Activated CD8-positive, alpha-beta memory T cell treated with anti-CD3 and anti-CD28 coated beads, Interleukin-2, amount 50 U/mL, for 24 hours (primary cell): ENCODE results near the gene MRPL14.
"Not testable (repeated sequence)": the region's sequence is repeated elsewhere in the genome, so short reads cannot be mapped to it uniquely, and the experiment has no call there.

Experiments
- DNase-seq: peaks from one replicate; pipeline ENCODE4 v3.0.0-alpha.2; 2020; ENCODE audit errors: extremely low read depth

The MRPL14 gene

DNA sequence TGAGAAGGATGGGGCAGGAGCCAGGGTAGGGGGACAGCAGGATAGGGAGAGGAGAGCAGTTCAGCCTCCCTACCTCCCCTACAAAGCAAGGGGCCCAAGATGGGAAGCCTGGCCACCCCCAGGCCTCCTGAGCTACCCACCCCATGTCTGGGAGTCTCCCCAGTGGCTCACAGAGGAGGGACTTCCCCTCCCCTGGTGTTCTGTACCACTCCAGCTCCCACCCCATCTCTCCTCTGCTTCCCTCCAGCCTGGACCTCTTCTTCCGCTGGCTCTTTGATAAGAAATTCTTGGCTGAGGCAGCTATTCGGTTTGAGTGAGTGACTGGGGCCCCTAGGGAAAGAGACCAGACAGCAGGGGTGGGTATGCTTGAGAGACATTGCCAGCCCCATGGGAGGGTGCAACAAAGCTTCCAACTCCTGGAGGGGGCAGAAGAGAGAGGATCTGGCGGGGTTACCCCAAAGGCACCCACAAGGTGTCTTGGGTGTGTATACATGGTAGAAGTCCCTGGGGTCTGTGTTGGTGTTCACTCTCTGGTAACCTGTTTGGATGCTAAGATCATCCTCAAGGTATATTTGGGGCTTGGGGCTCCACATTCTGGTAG, 23.2 kb upstream of the MRPL14 start:
- no peak for DNase-seq

GRCh38 chr6:44149369-44150012, 22.2 kb upstream of the MRPL14 start:
- no peak for DNase-seq

- no peak for DNase-seq
Measured at GRCh38 chr6:44148306-44148705, 21.1 kb upstream of the MRPL14 start.

- DNase-seq: no peak
Measured at GRCh38 chr6:44147256-44147655, 20.0 kb upstream of the MRPL14 start.

DNA sequence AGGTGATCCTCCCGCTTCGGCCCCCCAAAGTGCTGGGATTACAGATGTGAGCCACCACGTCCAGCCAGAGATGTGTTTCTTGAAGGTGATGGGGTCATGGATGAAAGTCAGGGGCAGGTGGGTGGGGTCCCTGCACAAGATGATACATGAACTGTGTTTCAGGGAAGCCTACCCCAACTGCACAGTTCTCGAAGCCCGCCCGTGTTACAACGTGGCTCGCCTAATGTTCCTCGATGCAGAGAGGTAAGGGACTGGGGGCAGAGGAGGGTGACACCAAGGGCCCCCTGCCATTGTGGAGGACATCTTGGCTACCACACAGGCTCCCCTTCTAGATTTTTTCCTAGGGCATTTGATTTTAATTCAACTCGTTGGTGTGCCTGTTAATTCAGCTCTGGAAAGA, 19.4 kb upstream of the MRPL14 start:
- DNase-seq: no peak

DNA sequence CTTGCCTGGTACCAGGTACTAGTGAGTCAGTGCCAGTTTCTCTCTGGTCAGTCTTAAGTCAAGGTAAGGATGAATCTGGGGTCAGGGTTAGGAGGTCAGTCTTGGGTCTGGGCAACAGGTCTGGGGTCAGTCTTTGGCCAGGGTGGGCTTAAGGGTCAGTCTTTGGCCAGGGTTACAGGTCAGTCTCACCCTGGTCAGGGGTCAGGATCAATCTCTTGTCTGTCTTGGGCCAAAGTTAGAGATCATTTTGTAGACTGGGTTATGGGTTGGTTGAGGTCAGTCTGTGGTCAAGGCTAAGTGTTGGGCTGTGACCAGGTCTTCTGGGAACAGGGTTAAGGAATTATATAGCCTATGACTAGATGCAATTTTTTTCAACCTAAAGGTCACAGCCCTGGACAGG, 18.6 kb upstream of the MRPL14 start:
- no peak for DNase-seq

GRCh38 chr6:44144536-44144935, 17.3 kb upstream of the MRPL14 start:
- not testable (repeated sequence) for DNase-seq

DNA sequence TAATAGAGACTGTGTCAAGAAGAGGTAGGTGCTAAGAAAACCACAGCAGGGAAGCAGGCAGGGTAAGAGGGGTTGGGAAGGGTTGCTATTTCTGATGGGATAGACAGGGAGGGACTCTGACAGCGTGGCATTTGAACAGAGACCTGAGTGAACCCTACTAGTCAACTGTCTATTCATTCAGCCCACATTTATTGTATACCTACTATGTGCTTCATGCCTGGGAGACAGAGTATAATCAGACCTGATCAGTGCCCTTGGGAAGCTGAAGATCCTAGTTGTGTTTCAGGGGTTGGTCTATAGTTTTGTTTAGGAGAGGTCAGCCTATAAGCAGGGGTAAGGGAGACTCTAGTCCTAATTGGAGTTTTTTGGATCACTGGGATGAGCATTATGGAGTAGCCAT, 16.5 kb upstream of the MRPL14 start:
- DNase-seq: no peak

GRCh38 chr6:44142835-44143234, 15.6 kb upstream of the MRPL14 start:
- no peak for DNase-seq

DNA sequence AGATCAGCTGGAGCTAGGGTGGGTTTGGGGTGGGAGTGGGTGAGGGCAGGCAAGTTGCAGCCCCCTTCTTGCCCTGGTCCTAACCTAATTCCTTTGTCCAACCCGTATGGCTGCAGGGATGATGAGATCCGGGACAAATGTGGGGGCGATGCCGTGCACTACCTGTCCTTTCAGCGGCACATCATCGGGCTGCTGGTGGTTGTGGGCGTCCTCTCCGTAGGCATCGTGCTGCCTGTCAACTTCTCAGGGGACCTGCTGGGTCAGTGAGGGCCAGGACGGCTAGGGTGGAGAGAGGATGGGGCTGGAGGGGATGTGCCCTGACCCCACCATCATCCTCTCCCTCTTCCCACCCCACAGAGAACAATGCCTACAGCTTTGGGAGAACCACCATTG, 12.1 kb upstream of the MRPL14 start:
- DNase-seq: no peak

- no peak for DNase-seq
Measured at GRCh38 chr6:44138717-44139350, 11.6 kb upstream of the MRPL14 start.

- DNase-seq: no peak
Measured at GRCh38 chr6:44135875-44136274, 8.6 kb upstream of the MRPL14 start.

DNA sequence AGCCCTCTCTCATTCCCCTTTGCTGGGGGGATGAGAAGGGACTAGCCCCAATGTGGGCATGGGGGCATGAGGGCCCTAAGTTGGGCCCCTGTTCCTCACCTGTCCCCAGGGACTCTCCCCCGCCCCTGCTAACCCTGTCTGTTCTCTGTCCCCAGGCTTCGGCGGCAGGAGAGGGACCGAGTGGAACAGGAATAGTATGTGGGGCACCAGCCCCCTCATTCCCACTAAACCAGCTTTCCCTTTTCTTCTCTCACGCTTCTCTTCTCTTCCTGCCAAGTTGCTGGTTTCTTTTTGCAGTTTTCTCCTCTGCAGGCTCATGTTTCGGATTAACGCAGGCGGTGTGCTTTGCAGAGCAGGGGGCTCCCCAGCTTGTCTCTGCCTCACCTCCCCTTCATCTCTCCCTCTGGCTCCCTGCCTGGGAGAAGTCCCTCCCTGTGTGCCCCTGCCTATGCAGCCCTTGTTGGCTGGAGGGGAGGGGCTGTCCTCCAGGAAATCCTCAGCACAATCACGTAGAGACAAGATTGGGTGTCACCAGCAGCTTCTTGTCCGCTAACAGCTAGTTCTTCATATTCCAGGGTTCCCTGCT, 8.0 kb upstream of the MRPL14 start:
- no peak for DNase-seq

DNA sequence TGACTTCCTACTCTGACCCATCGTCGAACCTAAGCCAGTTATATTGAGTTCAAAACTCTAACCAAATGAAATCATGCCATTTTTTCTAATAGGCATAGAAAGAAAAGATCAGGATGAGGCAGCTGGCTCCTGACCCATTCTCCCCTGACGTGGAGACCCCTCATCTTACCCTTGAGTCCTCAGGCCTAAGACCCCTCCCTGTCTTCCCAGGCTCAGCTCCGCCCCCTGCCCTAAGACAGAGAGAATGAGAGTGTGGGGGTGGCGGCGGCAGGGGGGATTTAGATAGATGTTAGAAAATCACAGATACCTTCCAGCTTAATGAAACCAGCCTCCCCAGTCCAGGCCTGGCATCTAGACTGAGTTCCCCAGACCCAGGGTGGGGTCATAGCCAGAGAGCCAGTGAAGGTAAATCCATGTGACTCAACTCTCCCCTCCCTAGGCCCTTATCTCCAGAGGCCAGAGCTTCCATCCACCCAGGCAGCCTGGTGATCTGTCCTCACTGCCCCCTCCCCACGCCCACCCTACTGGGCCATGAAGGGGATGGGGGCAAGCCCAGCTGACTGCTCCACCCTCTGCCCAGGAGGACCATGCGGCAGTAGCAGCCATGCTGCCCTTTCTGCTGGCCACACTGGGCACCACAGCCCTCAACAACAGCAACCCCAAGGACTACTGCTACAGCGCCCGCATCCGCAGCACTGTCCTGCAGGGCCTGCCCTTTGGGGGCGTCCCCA, 6.9 kb upstream of the MRPL14 start:
- no peak for DNase-seq

DNA sequence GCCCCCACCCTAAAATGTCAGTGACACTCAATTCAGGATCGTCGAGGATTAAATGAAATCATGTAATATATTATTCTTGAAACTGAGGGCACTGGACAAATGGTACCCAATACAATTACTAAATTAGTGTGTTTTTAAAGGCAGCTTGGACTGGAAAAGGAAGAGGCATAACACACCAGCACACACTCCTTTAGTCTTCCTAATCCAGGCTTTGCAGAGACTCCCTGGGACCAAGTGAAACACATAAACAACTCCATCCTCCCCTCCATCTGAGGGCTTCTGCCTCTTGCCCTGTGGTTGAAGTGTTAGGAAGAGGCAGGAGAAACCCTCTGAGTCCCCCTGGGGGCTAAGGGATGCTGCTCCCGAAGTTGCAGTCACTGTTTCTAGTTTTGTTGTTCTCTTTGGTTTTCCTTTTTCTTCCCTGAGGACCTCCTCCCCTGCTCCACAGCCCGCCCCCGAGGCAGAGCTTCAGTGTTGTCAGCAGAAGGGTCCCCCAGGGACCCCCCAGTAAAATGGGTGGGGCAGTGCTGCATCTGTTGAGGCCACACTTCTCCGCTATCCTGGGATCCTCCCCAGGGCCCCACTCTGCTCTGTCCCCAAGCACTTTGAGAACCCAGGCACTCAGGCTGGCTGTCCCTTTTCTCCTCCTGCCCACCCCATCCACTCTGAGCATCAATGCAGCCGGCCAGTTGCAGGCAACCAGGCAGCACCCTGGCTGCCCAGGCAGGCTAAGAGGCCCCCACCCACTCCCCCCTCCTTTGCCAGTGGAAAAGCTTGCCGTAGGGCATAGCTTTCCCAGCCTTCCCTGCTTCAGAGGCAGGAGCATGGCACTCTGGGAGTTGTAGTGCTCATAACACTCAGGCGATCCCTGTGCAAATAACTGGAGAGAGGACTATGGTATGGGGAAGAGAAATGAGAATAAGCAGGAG, 6.0 kb upstream of the MRPL14 start:
- no peak for DNase-seq

DNA sequence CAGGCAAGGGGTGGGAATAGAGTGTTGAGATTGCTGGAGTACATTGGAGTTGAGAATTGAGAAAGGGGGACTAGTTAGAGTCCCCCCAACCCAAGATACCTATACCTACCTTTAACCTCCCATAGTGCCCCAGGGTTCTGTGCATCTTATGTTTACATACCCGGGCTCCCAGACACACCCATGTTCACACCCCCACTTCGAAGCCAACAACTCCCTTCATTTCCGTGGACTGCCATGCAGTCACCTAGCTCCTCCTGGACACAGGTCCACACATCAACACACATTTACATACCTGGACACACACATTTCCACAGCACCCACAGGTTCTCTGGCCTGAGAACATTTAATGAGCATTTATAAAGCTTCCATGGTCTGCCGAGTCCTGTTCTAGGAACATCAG, 5.2 kb upstream of the MRPL14 start:
- DNase-seq: no peak

DNA sequence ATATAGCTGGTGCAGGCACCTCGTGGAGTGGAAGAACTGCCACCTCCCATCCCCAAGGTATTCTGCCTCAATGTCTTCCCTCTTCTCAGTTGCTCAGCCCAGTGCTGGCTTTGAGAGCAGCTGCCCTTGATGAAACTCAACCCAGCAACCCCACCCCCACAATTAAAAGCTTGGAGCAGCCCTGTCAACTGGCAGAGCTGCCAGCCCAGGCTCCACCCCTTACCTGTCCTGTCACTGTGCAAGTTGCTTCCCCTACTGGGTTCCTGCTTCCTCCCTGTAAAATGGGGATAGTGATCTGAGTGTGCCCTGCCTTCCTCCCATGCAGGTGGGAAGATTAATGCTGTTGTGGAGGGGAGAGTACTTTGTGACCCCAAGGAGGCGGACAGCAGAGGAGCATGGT, 4.6 kb upstream of the MRPL14 start:
- no peak for DNase-seq

DNA sequence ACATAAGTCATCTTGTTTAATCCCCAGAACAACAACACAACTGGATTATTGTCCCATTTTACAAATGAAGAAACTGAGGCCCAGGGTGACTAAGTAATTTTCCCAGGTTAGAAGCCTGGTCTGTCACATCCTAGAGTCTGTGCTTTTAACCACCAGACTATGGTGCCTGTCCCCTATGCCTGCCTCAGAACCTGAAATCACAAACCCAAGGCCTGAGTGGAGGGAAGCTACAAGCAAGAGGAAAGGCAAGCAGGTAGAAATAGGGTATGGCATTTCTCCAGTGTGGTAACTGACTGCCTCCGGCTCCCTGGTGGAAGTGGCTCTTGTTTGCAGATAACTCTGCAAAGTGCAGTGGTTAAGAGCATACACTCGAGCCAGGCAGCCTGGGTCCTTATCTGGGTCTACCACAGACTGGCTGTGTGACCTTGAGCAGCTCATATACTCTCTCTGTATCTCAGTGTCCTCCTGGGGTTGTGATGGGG, 2.6 kb upstream of the MRPL14 start:
- DNase-seq: no peak

DNA sequence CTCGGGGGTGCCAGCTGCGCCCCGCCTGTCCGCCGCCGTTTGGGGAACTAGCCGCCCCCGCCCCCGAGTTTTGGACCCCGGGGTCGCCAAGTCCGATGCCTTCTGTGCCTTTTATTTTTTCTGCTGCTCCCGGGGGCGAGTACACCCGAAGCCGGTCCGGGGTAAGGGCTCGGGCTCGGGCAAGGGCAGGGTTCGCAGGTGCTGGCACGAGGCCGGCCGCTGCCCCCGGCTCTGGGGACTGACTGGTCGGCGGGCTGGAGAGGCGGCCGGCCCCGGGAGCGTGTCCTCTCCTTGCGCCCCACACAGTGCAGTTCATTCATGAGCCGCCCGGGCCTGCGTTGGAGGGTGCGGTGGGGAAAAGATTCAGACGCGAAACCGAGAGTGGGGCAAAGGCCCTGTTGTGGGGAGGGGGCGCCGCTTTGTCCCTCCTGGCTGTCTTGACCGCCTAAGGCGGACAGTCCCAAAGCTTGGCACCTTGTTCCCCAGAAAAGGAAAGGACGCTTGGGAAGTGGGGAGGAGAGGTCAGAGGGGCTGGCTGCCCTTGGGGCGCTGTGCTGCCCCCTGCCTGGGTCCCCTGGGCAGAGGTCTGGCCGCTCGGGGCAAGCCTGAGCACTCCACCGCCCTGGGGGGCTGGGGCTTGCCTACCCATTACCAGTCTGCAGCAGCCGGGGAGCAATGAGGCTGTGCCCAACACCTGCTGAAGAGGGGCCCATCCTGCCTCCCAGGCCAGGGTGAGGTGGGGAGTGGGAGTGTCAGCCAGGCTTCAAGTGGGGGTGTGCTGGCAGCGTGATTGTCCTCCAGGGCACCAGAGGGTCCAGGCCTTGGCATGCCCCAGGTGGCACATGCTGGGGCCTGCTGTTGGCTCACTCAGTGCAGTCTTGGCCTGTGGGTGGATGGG, 1.0 kb upstream of the MRPL14 start:
- DNase-seq: no peak
